ENCODE data around the gene ILDR2.

DNA sequence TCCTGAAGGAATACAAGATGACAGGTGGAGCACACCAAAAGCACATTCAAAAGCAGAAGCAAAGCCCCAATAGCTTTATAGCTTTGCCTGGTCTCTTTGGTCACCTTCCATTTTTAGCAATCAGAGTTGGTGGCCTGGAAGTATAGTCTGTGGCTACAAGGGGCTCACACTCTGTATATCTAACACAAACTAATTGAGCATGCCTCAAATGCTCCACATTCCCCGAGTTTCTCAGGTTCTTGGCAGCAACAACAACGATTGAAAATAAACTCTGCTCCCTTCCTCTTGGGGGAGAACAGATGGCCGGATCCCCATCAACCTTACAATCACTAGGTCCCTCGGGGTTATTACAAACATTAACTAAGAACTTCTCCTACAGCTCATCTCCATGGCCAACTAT, 74.4 kb downstream of the ILDR2 start:
- no peak for TF ChIP-seq CTCF (IDR thresholded peaks at IDR 0.05)
- no peak for TF ChIP-seq POLR2AphosphoS5 (IDR thresholded peaks at IDR 0.05)
- TF ChIP-seq EP300 (IDR thresholded peaks at IDR 0.05) = no peak
- TF ChIP-seq POLR2A (IDR thresholded peaks at IDR 0.05; ENCODE audit: low read depth) = no peak

Data from esophagus muscularis mucosa (tissue), 4 donors.